ENCODE measurements around the gene VAMP3.

Gene VAMP3

GRCh38 chr1:7813677-7814373 lies 42.7 kb downstream of the VAMP3 start:
- no peak for DNase-seq (ENCODE audit: low spot score)

- no peak for DNase-seq (ENCODE audit: low spot score)
Observed at GRCh38 chr1:7821282-7821681, 50.2 kb downstream of the VAMP3 start.

- DNase-seq (ENCODE audit: low spot score), result no peak
Observed at GRCh38 chr1:7824701-7825100, 53.6 kb downstream of the VAMP3 start.

- no peak for DNase-seq (ENCODE audit: low spot score)
Observed at GRCh38 chr1:7826363-7826762, 55.3 kb downstream of the VAMP3 start.

- DNase-seq (ENCODE audit: low spot score), result no peak
Observed at GRCh38 chr1:7827126-7827955, 56.2 kb downstream of the VAMP3 start.

Data from AG20443 (cell line).